ENCODE results near the gene PARM1.

Gene PARM1

DNA sequence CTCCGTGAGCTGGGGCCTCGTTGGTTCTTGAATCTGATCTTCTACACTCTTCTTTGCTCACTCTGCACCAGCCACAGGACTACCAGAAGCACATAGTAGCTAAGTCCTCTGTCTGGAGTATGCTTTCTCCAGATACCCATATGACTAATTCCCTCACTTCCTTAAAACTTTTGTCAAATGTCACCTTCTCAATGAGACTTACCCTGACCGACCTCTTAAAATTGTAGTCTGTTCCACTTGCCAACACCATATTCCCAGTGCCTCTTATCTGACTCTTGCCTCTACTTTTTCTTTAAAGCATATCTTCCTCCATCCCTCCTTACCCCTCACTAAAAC is 10.0 kb downstream of the PARM1 start:
- no peak for DNase-seq

DNA sequence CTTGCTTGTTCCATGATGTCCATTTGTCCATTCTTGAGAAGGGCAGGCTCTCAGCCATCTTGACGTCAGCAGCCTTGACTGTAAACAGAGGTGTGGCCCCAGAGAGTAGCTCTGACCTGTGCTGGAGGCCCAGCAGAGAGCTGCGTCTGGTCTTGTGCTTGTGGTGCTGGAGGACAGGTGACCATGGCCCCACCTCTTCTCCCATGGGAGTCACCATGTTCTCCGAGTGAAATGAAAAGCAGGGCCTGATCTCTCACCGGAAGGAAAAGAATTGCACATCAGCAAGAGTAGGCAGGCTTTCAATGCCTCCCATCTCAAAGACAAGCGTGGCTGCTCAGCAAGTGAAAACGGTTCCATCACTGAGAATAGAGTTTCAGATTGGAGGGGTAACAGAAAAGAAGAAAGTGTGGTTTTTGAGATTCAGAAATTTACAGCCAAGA is 11.5 kb downstream of the PARM1 start:
- no peak for DNase-seq

DNA sequence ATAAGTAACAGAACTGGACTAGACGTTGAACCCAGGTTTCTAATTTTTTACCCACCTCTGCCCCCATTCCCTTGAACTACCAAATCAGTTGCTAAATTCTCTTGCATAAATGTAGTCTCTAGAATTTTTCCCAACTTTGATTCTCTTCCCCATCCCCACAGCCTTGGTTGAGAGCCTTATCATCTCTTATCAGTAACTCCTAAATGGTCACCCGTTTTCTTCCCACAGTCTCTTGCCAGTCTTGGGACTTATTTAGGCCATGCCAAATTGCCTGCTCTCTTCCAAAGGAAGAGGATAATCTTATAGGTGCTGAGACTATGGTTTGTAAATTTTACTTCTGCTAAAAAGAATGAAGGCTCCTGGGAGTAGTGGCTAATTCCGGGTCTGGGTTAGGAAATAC is 13.3 kb downstream of the PARM1 start:
- no peak for DNase-seq

DNA sequence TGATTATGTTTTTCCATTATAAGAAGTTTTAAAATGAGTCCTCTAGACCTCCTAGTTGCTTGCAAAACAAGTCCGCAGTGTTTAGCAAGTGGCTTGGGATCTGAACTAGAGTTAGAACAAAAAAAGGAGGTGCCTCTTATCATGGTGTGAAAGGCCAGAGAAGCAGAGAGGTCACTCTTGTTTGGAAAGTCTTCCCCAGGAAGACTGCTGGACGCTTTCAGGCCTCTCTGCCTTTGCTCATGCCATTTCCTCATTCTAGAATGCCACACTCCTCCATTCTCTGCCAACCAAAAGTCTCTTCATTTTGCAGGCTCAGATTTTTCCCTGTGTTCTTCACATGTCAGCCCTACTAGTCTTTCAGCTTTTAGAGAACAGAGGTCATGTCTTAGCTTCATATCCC is 14.9 kb downstream of the PARM1 start:
- no peak for DNase-seq

DNA sequence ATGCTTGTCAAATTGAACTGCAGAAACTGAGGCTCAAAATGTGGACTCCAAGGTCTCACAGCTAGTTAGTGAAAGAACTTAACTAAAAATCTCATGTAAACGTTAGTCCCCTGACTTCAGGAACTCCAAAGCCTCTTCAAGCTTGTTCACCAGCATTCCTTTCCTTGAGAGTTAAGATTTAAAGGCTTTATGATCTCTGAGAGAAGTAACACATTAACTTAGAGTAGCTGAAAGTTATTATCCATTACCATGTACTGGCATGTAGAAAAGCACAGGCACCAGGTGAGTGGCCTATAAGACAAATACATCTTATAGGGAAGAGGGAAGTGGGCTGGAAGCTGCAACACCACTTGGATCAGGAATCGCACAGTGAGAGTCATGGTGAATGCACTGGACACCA is 15.3 kb downstream of the PARM1 start:
- no peak for DNase-seq

DNA sequence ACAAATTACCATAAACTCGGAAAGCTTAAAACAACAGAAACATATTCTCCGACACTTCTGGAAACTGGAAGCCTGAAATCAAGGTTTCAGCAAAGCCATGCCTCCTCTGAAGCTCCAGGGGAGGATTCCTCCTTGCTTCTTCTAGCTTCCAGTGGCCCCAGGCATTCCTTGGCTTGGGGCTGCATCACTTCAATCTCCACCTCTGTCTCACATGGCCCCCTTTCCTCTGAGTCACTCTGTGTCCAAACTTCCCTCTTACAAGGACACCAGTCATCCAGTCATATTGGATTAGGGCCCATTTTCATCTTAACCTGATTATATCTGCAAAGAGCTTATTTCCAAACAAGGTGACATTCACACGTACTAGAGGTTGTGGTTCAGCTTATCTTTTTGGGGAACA is 17.3 kb downstream of the PARM1 start:
- no peak for DNase-seq

DNA sequence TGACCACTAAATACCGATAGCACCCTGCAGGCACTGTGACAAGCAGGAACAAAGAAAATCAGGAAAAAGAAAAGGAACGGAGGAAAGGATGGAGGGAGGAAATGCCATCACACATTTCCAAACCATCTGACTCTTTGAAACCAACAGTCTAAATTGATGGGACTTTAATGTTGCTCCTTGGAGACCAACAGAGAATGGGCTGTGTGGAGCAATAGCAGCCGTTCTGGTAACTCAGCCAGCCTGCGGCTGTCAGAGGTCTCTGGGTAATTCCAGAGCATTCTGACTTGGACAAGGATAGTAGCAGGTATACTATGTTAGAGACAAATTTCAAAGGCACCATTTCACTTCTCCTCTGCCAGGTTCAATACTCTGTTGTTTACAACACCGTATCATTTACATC is 18.0 kb downstream of the PARM1 start:
- no peak for DNase-seq

DNA sequence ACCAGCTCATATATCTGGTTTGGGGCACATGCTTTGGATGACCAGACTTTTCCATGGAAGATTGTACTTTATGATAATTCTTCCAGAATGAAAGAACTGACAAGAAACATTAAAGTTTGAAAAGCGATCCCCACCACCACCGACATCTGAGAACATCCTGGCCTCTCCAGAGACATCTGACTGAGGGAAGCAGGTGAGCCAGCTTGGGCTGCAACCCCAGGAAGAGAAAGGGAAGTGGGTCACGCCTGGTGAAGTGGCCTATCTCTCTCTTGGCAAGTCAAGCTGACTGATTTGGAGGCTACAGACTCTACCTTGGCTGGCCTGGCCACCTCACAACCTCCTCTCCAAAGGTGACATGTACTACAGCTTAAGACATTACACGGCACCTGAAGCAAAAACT is 20.7 kb downstream of the PARM1 start:
- no peak for DNase-seq

DNA sequence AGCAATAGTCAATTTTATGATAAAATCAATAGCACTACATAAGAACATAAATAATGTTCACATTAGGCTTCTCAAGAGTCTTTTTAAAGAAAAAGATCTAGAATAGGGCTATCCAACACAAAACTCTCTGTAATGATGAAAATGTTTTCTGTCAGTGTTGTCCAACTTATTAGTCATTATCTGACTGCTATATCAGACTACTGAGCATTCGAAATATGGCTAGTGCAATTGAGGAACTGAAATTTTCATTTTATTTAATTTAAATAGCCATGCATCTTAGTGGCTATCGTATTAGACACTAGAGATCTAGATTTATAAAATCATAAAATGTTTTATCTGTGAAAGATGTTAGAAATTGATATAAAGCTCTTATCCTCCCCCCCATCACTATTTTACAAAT is 26.0 kb downstream of the PARM1 start:
- DNase-seq: no peak

DNA sequence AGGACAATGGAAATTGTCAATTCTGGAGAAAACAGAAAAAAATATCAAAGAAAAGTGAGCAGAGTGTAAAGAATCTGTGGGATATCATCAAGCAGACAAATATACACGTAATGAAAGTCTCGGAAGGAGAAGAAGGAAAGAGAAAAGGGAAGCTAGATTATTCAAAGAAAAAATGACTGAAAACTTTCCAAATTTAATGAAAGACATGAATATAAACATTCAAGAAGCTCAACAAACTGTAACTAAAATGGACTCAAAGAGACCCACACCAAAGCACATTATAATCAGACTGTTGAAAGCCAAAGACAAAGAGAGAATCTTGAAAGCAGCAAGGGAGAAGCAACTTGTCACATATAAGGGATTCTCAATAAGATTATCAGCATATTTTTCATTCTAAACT is 28.3 kb downstream of the PARM1 start:
- no peak for DNase-seq

DNA sequence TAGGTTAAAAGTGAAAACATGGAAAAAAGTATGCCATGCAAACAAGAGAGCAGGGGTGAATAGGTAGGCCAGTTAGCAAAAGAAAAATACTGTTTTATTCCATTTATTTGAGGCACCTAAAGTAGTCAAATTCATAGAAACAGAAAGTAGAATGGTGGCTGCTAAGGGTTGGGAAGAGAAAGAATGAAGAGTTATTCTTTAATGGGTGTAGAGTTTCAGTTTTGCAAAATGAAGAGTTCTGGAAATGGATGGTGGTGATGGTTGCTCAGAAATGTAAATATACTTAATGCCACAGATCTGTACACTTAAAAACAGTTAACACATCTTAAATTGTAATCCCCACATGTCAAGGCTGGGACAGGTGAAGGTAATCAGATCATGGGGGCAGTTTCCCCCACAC is 29.7 kb downstream of the PARM1 start:
- no peak for DNase-seq

DNA sequence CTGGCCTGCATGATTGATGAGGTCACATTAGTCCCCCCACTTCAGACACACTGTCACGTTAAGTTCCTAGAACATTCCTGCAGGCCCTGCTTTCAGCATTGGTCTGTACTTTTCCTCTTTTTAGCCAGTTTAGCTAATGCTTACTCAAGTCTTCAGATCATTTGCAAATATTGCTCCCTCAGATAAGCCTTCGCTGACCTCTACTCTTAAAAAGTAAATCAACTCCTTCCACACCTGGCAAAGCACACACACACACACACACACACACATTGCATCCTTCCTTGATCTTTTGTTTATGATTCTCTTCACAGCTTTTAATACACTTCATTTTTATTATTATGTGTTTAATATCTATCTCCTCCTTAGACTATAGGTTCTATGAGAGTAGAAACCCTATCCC is 31.4 kb downstream of the PARM1 start:
- DNase-seq: no peak

DNA sequence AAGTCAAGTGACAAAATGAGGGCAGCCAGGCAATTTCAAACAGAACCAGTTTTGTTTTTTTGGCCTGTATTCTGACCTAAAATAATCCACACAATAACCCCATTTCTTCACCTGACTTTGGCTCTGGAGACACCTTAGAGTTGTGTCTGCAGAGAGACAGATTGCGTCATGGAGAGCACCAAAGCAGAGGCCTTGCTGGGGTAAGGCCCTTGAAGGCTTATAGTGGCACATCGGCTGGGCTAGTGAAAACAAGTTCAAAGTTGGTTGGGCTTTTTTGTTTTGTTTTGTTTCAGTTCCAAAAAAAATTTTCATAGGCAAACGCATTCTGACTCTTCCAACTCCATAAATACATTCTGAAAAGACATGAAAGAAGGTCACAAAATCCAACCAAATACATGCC is 34.4 kb downstream of the PARM1 start:
- DNase-seq: no peak

DNA sequence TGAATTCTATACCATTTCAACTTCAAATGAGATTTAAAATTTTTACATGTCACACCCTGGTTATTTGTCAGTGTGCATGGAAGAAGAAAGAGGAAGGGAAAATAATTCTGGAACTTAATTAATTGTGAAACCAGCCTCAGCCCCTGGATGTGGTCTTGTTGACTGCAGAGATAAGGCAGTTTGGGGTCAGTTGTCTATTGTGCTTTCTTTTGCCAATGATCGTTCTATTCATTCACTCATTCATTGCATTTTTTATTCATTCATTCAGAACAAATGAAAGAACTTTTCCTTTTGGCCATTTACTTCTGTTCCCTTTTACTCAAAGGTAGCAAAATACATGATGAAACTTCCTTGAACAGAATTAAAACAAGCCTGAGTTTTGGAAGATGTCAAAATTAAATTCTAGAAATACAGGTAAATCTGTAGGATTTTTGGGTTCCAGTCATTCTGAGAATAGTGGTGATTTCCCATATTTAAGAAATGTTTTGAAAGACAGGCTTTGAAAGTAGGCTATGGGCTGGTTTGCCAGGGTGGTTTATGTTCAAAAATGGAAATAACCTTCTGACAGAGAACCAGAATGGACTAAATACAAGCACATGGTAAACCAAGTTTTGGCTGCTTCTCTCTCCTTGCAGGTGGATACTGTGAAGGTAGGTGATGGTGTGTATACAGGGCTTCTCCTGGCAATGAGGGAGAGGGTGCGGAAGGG is 35.7 kb downstream of the PARM1 start:
- no peak for DNase-seq

DNA sequence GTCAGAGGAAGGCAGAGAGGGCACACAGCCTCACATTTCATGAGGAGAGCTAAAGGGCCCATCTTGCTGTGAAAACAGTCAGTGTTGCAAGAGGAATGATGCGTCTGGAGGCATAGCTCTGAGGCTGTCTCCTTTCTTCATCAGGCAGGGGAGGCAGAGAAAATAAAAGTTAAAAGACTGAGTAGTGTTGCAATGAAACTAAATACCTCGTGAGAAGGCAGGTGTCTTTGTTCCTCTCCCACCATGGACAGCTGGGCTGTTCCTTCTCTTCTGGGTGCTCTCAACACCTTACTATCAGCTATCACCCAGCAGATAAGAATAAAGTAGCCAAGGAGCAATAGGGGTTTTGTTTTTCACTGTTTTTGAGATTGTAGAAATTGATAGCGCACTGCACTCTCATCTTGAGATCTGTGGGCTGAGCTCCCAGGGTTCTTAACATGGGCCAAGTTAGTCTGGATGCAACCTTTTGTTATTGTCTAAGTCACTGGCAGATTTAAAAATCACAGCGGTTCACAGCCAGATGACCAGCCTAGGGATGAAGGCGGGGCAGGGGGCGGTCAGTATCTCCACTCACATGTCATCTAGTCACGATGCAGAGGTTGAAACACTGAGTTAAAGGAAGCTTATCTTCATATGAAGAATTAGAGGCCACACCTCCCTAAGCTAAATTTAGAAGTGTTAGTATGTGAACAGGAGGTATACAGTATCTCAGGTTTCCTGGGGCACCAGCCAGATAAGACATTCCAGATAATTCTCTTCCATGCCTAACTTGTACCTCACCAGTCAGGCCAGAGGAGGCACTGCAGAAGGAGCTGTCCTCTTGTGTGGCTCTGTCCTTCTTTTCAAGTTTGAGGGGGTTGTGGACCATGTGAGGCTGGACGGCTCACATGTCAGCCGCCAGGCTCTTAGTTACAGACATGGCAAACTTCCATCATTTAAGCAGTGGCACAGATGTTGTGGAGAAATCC is 36.9 kb downstream of the PARM1 start:
- DNase-seq: no peak

DNA sequence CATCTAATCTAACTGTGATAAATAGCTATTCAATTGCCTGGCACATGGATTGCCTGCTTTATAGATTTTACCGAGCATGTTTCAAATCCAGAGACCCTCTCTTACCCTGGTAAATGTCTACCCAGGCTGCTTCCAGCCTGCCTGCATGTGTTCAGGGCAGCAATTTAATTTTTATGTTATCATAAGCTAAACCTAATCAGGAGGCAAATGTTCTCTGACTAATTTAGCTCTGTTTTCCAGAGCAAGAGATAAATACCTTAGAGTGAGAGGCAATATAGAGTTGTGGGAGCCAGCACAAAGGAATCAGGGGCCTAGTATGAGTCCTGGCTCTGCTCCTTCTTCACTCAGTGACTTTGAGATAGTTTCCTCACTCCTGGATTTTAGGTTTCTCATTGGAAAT is 37.7 kb downstream of the PARM1 start:
- DNase-seq: no peak

DNA sequence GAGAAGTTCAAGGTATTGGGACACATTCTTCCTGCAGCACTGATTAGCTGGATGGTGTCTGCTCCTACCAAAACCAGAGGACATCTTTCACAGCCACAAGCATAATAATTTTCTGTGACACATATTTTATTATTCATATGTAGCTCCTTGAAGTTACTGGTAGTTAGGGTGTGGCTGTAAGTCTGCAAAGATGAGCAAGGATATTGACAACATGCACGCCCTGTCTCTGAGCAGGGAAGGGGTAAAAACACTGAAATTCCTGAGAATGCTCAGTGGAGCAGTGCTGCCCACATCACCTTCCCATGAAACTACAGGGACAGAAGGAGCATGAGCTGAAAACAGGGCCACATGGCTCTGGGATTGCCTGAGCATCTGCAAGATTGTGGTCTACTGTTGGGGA is 38.9 kb downstream of the PARM1 start:
- DNase-seq: no peak

DNA sequence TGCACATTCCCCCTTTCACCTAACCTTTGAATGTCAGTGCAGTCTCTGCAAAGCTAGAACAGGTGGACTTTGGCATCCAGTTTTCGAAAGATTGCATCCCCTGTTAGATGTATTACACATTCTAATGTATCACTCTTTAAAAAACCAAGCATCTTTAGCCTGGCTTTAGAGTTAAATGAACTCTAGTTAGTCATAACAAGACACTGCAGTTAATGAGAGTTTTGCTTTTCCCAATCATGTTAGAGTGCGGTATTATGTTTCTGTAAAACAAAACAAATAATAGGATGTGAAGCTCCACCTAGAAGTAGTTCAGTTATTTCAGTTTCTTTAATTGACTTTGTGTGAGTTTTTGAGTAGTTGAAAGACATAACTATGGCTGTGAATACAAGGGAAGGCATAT is 42.2 kb downstream of the PARM1 start:
- no peak for DNase-seq

DNA sequence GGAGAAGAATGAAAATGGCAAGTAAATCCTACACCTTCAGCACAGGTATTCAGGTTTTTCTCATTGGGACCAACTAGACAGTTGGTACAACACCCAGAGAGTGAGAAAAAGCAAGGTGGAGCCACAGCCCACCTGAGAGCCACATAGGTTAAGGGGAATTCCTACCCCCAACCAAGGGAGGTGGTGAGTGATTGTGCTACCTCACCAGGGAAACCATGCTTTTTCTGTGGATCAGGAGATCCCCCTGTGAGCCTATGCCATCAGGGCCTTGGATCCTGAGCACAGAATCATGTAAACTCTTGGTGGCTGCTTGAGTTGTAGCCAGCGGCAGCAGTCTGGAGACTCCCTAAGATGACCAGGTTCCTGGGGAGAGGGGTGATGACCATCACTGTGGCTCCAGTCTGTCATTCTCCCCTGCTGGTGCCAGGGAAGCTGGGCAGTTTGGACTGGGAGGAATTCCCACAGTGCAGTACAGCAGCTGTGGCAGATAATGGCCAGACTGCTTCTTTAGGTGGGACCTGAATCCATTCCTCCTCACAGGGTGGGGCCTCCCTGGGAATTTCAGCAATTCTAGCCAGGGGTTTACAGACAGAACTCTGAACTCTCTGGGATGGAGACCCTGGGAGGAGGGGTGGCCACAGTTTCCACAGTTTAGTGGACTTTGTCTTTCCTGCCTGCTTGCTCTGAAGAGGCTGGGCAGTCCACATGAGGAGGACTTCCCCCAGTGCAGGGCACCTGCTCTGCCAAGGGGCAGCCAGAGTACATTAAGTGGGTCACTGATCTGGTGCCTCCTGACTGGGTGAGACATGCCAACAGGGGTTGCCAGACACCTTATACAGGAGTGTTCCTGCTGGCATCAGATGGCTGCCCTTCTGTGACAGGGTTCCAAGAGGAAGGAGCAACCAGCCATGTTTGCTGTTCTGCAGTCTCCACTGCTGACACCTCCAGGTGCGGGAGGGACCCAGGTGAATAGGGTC is 43.2 kb downstream of the PARM1 start:
- DNase-seq: no peak

DNA sequence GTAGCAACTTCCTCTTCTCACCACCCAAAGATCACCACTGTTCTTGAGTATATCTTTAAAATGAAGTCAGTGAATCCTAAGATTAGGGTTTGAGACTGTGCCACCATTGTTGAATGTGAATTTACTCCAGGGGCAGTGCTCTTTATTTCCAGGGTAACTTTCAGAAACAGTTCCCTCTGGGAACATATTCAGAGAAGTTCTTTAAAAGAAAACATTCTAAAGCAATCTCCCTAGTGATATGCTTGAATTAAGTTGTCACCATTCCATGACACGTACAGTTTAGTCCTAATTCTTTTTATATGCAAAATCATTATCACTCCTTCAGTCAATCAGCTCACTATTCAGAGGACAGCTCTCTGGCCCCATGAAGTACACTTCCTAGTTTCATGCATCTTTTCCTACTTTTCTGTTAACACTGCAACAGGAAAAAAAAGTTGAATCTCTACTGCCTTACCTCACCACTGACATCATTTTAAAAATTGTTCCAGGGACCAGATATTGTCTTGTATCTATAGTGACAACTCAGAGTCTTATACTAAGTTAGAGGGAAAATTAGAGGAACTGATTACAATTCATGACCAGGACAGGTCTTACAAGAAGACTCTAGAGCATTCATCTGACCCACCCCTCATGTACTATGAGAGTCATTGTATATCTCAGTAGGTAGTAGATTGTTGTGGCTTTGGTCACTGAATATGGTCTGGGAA is 49.8 kb downstream of the PARM1 start:
- DNase-seq: no peak

DNA sequence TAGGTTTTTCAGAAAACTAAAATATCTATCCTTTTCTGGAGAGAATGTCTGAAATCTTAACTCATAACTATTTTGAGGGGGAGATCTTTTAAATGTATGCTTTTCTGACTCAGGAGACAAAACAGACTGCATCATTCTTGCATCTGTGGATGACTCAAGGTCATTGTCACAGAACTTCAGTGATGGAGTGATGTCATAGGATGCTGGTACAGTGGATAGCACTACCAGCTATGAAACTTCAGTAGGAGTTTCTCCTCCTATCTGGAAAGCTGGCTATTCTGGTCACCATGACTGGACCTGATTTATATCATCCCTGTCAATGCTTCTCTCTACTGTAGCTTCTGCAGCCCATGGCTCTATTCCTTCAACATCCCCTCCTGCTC is 50.3 kb downstream of the PARM1 start:
- no peak for DNase-seq

DNA sequence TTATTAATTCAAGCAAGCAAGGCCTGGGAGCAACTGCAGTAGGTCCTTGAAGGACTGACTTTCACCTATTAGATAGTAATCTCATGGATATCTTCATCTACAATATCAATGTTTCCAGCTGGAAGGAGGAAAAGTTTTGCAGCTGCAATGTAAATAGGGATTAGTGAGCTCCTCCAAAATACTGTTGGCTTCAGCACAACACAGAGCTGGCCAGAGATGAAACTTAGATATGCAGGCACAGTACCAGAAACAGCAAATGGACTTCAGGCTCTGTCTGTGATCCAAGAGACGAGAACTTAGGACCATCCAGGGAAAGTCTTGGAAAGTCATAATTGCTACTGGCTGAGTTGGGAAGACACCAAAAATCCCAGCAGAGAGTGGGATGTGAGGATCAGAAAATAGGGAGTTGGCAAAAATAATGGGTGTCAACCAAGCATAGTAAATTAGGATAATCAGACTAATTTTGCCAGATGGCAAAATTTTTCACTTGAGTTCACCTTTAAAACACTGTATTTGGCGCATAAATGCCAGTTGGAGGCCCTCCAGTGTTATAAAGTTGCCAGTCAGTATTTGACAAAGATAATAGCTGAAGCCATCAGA is 57.5 kb downstream of the PARM1 start:
- DNase-seq: no peak

Data from activated naive CD4-positive, alpha-beta T cell treated with Interleukin-2 at 50 U/mL for 16 hours (primary cell).